ENCODE measurements around the gene NEK8. TPM values are rescaled to one million over a fixed set of nuclear protein-coding genes. Genes with fewer than 3 reads are reported as not detected.

Gene NEK8
- total RNA-seq, 3 donors from 2014 or later (not counting 1 experiment from before 2014, with no cell fraction given), result 5.9 to 7.4 (median 6.8) TPM

DNA sequence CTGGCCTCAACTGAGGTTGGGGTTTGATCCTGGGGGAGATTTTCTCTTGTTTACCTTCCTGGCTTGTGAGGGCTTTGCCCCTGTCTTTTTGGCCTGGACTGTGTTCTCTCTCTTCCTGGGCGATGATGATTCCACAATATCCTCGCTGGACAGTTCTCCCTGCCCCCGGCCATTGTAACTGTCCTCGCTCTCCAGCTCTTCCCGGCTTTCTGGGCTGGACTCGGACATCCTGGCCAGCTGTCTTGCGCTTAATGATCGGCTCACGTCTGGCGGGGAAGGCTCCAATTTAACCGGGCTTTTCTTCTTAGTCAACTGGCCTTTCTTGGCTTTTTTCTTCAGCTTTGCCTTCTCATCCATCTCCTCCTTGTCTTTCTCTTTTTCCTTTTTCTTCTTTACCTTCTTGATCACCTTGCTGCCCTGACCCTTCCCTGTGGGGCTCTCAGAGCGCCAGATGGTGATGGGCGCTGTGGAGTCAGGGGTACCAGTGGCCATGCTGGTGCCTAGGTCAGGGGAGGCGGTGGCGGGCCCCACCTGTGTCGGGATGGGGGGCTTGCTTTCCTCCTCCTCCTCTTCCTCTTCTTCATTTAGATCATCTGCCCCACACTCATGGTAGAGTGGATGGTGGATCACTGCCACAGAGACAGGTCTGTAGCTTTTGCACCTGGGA is 24.9 kb upstream of the NEK8 start:
- WGBS (ENCODE audit: insufficient coverage), result 97% methylated on average over 15 of the region's 16 CpGs
- no peak overlapping the region for H3K4me3 Mint-ChIP-seq
- DNase-seq (no peak), ATAC-seq (no peak)
- TF ChIP-seq, protein P1, sequence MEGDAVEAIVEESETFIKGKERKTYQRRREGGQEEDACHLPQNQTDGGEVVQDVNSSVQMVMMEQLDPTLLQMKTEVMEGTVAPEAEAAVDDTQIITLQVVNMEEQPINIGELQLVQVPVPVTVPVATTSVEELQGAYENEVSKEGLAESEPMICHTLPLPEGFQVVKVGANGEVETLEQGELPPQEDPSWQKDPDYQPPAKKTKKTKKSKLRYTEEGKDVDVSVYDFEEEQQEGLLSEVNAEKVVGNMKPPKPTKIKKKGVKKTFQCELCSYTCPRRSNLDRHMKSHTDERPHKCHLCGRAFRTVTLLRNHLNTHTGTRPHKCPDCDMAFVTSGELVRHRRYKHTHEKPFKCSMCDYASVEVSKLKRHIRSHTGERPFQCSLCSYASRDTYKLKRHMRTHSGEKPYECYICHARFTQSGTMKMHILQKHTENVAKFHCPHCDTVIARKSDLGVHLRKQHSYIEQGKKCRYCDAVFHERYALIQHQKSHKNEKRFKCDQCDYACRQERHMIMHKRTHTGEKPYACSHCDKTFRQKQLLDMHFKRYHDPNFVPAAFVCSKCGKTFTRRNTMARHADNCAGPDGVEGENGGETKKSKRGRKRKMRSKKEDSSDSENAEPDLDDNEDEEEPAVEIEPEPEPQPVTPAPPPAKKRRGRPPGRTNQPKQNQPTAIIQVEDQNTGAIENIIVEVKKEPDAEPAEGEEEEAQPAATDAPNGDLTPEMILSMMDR (IDR thresholded peaks at IDR 0.05), result no peak
- H3K4me3 ChIP-seq (ENCODE audit: low read length), result no peak overlapping the region
- no peaks in the 10 kb centered on the region for H3K4me1 ChIP-seq (ENCODE audit: control insufficient read depth, insufficient read depth, low read length)
- H3K36me3 ChIP-seq (ENCODE audit: control insufficient read depth, insufficient read depth, low read length), result peaks cover 42% of the 10 kb centered on the region
- H3K27me3 Mint-ChIP-seq (ENCODE audit: low read depth in 2 of 2), result no peaks in the 10 kb centered on the region
- H3K27ac ChIP-seq (ENCODE audit: low read length), result no peak overlapping the region
- peak overlapping the region in 1 of 2 donors; percentile 80 for H3K27ac Mint-ChIP-seq
- H3K27me3 ChIP-seq (ENCODE audit: control insufficient read depth, insufficient read depth, low read length), result no peaks in the 10 kb centered on the region
- no peaks in the 10 kb centered on the region for H3K9me3 Mint-ChIP-seq
- intact Hi-C loops (cut with micrococcal nuclease), result no loop called here
- H3K36me3 Mint-ChIP-seq, result no peaks in the 10 kb centered on the region
- H3K4me1 Mint-ChIP-seq, result peaks cover 0 to 13% of the 10 kb centered on the region in 2 donors
- H3K9me3 ChIP-seq (ENCODE audit: control insufficient read depth, insufficient read depth, low read length), result no peaks in the 10 kb centered on the region

DNA sequence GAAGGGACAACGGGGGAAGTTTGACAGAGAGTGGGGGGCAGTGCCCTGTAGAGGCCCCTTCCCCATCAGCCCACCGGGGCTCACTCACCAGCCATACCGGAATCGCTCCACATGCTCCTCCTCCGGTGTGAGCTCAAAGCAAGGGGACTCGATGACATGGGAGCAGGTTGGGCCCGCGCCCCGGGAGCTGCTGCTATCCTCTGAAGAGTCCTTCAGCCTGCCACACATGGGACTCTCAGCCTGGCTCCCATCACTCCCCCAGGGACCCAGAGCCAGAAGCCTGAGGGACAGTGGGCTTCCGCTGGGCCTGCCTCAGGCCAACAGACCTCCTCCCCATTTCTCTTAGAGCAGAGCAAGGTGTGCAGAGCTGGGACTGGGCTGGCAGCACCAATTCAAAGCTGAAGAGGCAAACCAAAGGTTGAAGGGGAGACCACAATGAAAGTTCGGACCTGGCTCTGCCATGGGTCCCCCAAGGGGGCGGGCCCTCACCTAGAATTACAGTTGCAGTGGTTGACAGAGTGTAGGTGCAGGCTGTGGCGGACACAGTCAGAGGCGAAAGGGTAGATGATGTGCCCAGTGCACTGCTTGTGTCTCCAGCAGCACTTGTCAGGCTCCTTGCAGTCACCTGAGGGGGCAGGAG is 24.2 kb upstream of the NEK8 start:
- H3K27me3 ChIP-seq (ENCODE audit: control insufficient read depth, insufficient read depth, low read length), result no peaks in the 10 kb centered on the region
- Mint-ChIP-seq H3K4me1 (peaks cover 0 to 13% of the 10 kb centered on the region in 2 donors), H3K36me3 (no peaks in the 10 kb centered on the region), H3K27ac (peak overlapping the region in 1 of 2 donors; percentile 80), H3K9me3 (no peaks in the 10 kb centered on the region), H3K4me3 (no peak overlapping the region), H3K27me3 (ENCODE audit: low read depth in 2 of 2) (no peaks in the 10 kb centered on the region)
- TF ChIP-seq, protein P1 (IDR thresholded peaks at IDR 0.05), result no peak
- no peak overlapping the region for H3K4me3 ChIP-seq (ENCODE audit: low read length)
- ATAC-seq (no peak), DNase-seq (no peak)
- H3K9me3 ChIP-seq (ENCODE audit: control insufficient read depth, insufficient read depth, low read length), result no peaks in the 10 kb centered on the region
- 97% methylated on average over 14 of the region's 14 CpGs for WGBS (ENCODE audit: insufficient coverage)
- peaks cover 36% of the 10 kb centered on the region for H3K36me3 ChIP-seq (ENCODE audit: control insufficient read depth, insufficient read depth, low read length)
- intact Hi-C loops (cut with micrococcal nuclease), result no loop called here
- H3K4me1 ChIP-seq (ENCODE audit: control insufficient read depth, insufficient read depth, low read length), result no peaks in the 10 kb centered on the region
- H3K27ac ChIP-seq (ENCODE audit: low read length), result no peak overlapping the region

DNA sequence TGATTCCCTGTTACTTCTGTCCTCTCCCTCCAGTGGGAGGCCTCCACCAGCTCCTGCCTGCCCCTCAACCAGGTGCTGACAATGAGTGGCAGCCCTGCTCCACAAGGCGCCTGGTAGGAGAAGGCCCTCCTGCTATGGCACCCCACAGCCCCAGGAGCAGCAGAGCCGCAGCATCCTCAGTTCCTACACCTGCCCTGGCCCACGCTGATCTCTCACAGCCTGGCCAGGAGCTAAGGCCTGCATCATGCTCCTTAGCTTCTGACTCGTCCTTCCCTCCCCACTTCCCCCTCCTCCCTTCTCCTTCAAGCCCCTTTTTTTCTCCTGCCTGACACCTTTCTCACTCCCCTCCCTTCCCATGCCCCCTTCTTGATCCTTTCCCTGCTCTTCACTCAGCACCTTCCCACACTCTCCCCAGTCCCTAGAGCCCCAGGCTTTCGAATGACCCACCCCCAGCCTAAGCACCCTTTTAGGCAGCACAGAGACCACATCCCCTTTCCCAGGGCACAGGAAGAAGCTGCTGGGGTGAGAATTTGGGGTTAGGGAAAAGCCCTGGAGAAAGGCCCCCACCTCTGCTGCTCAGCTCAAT is 23.4 kb upstream of the NEK8 start:
- Mint-ChIP-seq H3K9me3 (no peaks in the 10 kb centered on the region), H3K36me3 (no peaks in the 10 kb centered on the region), H3K27ac (peak overlapping the region; percentile 43 to 54), H3K4me3 (no peak overlapping the region), H3K27me3 (ENCODE audit: low read depth in 2 of 2) (no peaks in the 10 kb centered on the region), H3K4me1 (peaks cover 0 to 13% of the 10 kb centered on the region in 2 donors)
- no peak overlapping the region for H3K27ac ChIP-seq (ENCODE audit: low read length)
- H3K9me3 ChIP-seq (ENCODE audit: control insufficient read depth, insufficient read depth, low read length), result no peaks in the 10 kb centered on the region
- H3K4me1 ChIP-seq (ENCODE audit: control insufficient read depth, insufficient read depth, low read length), result no peaks in the 10 kb centered on the region
- H3K4me3 ChIP-seq (ENCODE audit: low read length), result no peak overlapping the region
- no peaks in the 10 kb centered on the region for H3K27me3 ChIP-seq (ENCODE audit: control insufficient read depth, insufficient read depth, low read length)
- TF ChIP-seq, protein P1 (IDR thresholded peaks at IDR 0.05), result no peak
- WGBS (ENCODE audit: insufficient coverage), result 86% methylated on average over 4 of the region's 5 CpGs
- H3K36me3 ChIP-seq (ENCODE audit: control insufficient read depth, insufficient read depth, low read length), result peaks cover 27% of the 10 kb centered on the region
- intact Hi-C loops (cut with micrococcal nuclease), result no loop called here
- DNase-seq (no peak), ATAC-seq (no peak)
